Activated CD8-positive, alpha-beta memory T cell treated with anti-CD3 and anti-CD28 coated beads, Interleukin-2, amount 50 U/mL, for 1 hour (primary cell): Measurements from ENCODE around the gene PTPRD.
"Not testable (repeated sequence)": the region's sequence is repeated elsewhere in the genome, so short reads cannot be mapped to it uniquely, and the experiment has no call there.

ENCODE experiments used
- DNase-seq: peaks from one replicate; pipeline ENCODE4 v3.0.0-alpha.2; 2020; ENCODE audit errors: extremely low read depth

PTPRD gene

DNA sequence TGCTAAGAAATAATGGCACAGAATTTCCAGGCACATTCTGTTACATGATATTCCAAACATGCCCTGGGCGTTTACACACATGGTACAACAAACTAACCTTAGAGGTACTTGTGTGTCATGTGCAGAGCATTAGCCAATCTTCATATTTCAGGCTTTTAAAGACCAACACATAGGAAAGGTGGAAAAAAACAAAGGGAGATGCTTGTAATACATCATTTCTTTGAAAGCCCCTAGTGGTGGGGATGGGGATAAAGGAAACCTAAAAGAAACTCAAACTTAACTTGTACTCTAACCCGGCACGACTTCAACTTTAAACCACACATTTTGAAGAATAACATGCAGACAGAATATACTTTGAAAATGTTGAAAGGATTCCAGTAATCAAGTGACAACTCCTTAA is 133.6 kb downstream of the PTPRD start:
- DNase-seq, result no peak

DNA sequence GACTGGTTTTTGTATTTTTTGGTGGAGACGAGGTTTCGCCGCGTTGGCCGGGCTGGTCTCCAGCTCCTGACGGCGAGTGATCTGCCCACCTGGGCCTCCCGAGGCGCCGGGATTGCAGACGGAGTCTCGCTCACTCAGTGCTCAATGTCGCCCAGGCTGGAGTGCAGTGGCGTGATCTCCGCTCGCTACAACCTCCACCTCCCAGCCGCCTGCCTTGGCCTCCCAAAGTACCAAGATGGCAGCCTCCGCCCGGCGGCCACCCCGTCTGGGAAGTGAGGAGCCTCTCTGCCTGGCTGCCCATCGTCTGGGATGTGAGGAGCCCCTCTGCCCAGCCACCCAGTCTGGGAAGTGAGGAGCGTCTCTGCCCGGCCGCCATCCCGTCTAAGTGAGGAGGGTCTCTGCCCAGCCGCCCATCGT is 163.6 kb downstream of the PTPRD start:
- DNase-seq, result not testable (repeated sequence)

DNA sequence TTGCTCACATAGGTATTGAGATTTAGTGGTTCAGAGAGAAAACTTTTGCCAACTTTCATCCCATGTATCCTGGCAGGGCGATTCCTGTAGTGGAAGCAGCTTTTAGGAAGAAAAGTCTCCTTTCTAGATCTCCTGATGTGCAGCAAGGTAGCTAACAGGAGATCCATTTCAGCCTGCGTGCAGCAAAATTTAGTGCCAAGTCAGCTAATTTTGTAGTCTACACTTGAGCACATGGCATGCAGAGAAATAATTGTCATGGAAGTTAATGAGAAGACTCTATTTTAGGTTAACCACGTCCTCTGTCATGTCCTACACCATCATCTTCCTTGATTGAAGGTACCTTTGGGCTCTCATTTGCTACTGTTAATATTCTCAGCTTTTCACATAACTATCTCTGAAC is 165.8 kb downstream of the PTPRD start:
- no peak for DNase-seq

DNA sequence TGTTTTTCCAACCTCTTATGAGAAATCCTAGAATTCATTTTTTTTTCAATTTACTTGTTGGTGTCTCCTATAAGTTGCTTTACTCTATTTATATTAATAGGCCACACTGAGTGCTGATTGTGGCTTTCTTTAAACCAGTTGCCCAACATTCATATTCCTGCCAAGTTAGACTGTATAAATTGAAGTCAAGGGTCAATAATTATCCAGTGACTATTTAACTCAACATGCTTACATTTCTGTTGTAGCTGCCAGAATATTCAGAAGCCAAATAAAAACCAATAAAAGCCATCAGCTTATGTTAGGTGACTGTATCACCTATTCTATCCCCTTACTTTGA is 169.0 kb downstream of the PTPRD start:
- no peak for DNase-seq

DNA sequence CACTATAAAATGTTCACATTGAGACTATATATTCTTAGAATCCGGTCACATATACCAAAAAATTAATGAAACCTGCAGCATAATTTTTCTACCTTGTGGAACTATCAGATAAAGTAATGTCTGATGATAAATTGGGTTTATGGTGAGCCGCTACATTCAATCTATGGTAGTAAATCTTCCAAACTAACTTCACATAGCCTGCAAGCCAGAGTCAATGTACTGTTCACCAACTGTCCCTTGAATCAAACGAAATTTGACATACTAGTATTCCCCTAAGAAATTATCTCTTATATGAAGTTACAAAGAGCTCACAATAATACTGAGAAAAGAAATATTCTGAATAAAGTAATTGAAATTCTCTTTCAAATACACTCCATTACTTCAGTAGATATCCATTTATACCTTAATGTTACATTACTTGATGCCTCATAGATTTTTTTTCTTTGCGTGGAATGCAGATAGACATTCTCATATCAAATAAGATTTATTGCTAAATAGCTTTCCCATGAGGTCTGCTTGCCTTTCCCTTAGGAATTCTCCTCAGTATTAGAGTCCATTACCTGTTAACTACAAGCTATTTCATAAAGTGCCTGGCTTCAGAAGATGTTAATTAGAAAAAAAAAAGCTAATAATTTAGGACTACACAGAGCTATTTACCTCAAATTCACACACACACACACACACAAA is 169.5 kb downstream of the PTPRD start:
- DNase-seq, result no peak

DNA sequence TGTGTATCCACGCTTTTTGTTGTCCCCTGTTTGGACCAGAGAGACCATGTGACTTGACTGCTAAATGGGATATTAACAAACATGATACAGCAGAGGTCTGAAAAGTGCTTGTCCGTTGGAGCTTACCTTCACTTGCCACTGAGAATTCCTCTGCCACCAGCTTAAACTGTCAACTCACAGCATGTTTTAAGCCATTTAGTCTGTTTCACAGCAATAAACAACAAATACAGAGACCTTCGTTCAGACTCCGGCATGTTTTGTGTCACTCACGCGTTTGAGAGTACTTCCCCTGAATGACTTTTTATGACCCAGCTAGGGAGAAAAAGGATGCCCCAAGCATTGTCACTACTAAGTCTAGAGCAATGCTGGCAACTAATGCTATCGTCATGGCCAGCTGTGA is 173.8 kb downstream of the PTPRD start:
- no peak for DNase-seq

DNA sequence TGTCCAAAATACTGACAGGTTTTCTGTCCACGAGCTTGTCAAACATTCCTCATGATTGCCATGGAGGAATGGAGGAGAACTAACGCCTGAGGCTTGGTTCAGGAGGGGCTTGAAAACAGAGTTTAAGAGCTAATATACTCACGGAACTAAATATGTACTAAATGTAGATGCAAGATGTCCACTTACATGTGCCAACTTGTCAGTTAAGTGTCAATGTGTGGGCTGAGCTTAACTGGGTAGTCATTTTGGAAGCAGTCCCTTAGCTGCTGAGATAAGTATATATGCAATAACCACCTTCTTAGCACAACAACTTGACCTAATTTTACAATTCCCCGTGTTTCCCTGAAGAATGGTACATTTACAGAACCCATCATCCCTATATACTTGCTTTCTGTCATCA is 176.0 kb downstream of the PTPRD start:
- no peak for DNase-seq

DNA sequence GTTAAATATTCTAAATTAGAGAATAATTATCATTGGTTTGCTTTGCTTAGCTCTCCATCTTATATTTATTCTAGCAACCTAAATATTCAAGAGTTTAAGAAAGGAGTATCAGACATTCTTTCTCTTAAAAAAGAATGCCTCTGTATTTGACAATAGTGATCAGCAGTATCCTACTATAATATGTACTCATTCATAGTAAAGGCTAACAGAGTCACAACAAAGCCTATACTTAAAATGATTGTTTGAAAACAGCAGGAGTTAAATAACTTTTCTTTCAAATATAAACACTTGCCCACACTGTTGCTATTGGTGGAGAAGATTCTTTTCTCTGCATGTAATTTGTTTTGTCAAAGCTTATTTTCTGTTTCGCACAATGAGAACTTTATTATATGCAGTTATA is 178.4 kb downstream of the PTPRD start:
- no peak for DNase-seq

DNA sequence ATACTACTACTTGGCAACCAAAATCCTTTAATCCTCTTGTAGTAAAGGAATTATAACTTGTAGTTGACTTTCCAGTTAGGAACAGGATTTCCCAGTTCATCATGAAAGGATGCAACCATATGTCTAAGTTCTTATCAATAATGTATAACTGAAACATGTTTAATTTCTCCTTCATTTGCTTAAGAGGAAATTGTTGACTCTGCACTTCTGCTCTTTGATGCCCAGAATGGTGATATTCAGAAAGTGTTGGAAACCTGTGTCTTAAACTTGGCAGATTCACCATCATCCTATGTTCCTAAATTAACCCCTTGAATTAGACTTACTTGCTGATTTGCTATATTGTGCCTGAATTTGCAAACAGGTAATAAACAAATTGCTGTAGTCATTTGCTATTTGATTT is 201.5 kb downstream of the PTPRD start:
- no peak for DNase-seq

DNA sequence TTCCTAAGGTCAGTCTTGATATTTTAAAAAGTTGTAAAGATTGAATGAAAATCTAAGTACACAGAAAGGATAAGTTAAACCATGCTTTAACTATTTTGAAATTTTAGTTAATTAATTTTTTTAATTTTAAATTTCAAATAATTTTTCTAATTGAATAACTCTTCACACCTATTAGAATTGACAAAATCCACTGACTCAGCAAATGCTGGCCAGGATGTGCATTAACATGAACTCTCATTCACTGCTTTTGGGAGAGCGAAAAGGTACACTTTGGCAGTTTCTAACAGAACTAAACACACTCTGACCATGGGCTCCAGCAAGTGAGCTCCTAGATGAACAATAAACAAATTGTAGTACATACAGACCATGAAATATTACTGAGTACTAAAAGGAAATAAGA is 209.5 kb downstream of the PTPRD start:
- DNase-seq, result no peak

DNA sequence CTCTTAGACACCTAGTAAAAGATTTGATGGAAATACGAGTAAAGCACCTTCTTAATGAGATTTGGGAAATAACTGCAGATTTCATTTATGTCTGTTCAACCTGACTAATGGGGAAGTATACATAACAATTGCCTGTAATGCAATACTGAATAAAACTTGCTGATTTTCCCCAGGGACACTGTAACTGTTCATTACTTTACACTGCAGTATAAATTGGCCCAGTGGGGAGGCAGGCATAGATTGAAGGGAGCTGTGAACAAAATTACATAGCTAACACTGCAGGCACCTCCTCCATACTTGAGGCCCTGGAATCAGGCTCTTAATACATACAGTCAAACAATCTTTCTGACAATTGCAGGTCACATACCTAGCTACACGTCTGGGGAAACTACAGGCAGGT is 216.2 kb downstream of the PTPRD start:
- DNase-seq, result no peak

DNA sequence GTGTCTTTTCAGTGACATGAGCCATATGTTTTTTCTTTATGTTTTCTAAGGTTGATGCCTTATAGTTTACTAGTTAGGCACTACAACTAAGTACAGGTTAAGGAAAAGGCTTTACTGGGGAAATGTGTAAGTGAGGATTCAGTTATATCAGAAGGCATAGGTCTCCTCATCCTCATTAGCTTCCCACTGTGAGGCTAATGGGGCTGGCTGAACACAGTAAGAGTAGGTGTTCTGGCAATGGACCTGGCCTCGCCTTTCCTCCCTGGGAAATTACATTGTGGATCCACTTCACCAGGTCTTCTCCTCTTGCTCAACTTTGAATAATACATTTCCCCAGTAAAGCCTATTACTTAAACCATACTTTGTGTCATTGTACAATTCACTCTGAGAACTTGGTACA is 225.5 kb downstream of the PTPRD start:
- no peak for DNase-seq

DNA sequence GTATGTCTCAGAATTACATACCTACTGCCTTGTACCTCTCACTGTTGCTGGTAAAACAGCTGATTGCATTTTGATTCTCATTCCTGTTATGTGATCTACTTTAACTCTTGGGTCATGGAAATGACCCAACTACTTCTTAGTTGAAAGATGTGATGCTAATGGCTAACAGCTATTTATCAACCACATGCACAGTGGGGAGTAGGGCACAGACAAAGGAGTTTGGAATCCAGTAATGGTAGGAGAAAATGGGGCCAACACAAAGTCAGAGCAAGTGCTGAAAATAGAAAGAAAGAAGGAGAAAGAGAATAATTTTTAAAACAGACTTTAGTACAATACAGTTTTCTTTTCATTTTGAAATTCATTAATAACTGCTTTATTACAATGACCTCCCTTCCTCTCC is 241.0 kb downstream of the PTPRD start:
- DNase-seq, result no peak

DNA sequence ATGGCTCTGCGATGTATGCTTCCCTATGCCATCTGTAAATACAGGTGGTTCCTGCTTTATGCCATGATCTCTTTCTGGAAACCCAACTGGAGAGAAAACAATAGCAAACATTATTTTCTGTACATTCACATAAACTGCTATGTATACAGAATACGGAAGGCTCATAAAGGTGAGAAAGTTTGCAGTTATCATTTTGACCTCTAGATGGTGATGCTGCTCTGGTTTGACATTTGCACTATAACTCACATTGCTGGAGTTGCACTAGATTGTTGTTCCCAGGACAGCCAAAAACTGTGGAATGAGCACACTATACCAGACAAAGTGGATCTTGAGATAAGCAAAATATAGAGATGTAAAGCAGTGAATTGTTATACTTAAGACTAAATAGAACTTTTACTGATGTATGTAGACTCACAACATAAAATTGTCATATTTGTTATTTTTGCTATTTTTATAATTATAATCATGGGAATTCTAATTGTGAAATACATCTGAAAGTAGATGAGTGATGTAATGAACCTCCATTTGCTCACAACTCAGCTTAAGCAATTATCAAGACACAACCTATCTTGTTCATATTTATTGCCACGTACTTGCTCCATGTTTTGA is 246.5 kb downstream of the PTPRD start:
- no peak for DNase-seq

DNA sequence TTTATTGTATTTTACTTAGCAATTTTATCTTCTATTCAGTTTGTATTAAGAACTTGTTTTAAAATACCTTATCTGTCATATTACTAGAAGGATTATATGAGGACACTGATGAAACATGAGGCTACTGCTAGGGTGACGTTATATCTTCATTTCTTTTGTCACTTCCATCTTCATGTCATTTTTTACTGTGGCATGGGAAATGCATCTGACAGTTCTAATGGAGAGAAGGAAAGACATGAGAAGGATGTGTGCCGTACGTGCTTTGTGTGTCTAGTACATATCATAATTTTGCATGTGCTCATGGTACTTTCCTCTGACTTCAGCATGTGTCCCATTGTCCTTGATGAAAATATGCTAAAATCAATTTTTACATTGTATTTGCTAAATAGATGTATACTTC is 258.2 kb downstream of the PTPRD start:
- no peak for DNase-seq

DNA sequence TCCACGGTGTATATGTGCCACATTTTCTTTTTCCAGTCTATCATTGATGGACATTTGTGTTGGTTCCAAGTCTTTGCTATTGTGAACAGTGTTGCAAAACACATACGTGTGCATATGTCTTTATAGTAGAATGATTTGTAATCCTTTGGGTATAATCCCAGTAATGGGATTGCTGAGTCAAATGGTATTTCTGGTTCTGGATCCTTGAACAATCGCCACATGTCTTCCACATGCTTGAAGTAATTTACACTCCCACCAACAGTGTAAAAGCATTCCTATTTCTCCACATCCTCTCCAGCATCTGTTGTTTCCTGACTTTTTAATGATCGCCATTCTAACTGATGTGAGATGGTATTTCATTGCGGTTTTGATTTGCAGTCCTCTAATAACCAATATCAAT is 267.2 kb downstream of the PTPRD start:
- DNase-seq, result not testable (repeated sequence)

DNA sequence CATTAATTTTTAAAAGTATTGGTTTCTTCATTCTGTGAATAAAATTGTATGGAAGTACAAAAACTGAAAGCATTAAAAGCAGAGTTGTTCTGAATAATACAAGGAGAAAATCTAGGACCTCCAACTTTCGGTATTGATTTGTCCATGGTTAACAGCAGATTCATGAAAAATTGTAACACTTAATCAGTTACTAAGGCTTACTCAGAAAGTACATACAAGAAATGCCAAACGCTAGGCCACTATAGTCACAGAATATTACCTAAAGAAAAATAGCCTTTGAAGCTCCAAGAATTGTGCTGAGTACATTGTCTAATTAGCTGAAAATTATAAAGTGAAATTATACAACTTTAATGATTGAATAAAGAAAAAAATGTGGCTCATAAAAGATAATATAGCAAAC is 271.7 kb downstream of the PTPRD start:
- no peak for DNase-seq

DNA sequence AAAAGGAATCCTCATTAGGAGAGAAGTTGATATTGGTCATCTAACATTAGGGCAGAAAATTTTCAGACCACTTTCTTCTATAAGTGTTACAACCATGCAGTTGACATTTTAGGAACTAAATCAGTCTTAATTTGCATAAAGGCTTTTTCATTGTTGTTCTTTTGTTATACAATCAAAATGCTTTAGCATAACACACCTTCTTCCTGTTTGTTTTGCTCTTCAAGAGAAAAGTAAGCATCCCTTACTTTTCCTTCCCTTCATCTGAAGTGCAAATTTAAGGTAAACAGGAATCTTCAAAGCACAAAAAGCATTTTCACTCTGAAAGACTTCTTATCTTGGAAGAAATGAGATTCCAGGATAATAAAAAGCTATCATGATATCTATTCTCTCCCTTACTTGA is 273.6 kb downstream of the PTPRD start:
- DNase-seq, result no peak

DNA sequence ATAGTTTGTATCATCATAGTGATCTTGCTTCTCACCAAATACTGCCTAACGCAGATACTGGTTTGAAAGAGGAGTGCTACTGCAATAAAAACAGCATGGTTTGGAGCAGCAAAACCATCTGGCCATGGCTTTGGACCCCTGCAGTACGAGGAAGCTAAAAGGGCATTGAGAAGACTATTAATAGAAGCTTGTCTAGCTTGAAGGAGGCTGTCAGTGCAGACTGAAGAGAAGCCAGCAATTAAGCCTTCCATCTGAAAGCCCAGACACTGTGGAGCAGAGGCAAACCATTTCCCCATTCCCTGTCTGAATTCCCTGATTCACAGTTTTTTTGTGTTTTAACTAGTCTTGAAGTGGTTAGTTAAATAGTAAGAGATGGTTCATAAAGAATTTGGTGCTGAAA is 281.6 kb downstream of the PTPRD start:
- no peak for DNase-seq

DNA sequence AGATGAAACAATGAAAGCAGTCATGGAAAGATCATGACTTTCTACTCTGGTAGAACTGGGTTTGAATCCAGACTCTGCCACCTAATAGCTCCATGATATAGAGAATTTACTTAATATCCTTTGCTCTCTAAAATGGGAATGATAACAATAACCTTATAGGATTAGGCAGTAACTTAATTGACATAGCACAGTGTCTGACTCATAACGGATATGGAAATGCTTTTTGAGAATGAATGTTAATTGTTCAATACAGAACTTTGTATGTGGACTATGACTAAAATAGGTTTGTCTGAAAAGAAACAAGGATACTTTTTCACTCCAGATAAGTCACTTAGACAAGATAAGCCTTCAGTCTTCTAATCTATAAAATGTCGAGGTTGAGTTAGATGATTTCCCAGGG is 330.7 kb downstream of the PTPRD start:
- DNase-seq, result no peak

DNA sequence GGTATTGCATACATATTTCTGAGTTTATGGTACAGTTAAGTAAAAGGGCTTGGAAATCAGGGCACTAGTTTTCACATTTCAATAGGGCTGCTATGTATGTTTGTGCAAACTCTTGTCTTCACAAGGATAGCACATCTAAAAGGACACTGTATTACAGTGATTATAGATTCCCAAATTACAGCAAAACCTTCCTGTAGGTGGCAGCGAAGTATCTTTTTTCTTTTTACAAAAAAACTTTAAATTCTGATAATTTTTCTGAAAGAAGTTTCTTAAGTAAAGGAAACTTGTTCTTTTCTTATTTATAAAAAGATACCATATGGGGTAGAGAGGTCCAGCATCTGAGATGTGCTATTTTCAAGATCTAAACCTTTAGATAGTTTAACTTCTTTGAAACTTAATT is 337.8 kb downstream of the PTPRD start:
- no peak for DNase-seq

DNA sequence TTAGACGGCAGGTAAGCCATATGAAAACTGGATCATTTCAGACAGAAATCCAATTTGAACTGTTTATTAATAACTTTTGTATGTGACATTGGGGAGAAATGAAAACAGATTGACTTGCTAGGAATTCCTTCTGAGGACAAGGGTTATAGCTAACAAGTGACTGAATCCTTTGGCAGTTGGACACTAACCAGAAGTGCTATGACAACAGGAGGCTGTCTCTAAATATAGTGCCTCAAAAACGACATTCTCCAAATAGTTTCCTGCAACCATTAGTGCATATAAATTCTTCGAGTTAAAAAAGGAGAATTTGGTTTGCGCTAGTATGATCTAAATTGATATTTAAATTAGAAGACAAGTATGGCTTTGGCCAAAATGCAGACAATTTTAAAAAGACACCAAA is 338.6 kb downstream of the PTPRD start:
- DNase-seq, result no peak

DNA sequence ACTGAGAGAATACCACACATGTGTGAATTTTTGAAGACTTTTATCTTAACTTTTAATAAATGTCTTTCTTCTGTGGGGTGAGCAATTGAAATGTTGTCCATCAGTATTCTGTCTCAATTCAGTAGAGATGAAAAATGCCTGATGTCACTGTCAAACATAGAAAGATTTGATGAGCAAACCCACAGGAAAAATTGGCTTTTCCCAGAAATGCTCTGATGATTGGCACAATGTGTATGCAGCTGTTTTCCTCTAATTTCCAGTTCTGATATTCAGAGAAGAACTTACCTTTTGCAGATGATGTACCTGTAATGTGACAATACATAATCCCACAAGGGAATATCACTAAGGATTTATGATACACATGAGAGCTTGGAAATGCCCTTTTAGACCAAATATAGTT is 340.0 kb downstream of the PTPRD start:
- no peak for DNase-seq
